ENCODE measurements around the gene ATG7.
"Not testable (repeated sequence)": the region's sequence is repeated elsewhere in the genome, so short reads cannot be mapped to it uniquely, and the experiment has no call there.

The ATG7 gene

DNA sequence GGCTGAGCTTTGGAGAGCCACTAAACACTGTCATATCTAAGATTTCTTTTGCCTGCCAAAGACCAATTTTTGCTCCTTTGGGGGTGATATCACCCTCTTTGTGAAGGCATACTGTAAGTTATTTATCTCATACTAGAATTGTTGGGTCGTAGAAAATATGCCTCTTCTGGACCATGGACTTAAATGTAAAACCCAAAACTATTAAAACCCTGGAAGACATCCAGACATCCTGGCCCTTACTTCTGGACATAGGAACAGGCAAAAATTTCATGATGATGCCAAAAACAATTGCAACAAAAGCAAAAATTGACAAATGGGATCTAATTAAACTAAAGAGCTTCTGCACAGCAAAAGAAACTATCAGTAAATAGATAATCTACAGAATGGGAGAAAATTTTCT lies 172.2 kb downstream of the ATG7 start:
- DNase-seq (ENCODE audit: low read depth), result no peak
- TF ChIP-seq, protein P1, sequence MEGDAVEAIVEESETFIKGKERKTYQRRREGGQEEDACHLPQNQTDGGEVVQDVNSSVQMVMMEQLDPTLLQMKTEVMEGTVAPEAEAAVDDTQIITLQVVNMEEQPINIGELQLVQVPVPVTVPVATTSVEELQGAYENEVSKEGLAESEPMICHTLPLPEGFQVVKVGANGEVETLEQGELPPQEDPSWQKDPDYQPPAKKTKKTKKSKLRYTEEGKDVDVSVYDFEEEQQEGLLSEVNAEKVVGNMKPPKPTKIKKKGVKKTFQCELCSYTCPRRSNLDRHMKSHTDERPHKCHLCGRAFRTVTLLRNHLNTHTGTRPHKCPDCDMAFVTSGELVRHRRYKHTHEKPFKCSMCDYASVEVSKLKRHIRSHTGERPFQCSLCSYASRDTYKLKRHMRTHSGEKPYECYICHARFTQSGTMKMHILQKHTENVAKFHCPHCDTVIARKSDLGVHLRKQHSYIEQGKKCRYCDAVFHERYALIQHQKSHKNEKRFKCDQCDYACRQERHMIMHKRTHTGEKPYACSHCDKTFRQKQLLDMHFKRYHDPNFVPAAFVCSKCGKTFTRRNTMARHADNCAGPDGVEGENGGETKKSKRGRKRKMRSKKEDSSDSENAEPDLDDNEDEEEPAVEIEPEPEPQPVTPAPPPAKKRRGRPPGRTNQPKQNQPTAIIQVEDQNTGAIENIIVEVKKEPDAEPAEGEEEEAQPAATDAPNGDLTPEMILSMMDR (IDR thresholded peaks at IDR 0.05; ENCODE audit: low read depth, low read length, missing control alignments), result no peak
- no peak overlapping the region for H3K4me3 ChIP-seq (ENCODE audit: low read depth, low read length)

DNA sequence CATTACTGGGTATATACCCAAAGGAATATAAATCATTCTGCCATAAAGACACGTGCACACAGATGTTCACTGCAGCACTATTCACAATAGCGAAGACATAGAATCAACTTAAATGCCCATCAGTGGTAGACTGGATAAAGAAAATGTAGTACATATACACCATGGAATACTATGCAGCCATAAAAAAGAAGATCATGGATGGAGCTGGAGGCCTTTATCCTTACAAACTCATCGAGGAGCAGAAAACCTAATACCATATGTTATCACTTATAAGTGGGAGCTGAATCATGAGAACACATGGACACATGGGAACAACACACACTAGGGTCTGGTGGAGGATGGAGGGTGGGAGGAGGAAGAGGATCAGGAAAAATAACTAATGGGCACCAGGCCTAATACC lies 173.0 kb downstream of the ATG7 start:
- not testable (repeated sequence) for H3K4me3 ChIP-seq (ENCODE audit: low read depth, low read length); DNase-seq (ENCODE audit: low read depth)

DNA sequence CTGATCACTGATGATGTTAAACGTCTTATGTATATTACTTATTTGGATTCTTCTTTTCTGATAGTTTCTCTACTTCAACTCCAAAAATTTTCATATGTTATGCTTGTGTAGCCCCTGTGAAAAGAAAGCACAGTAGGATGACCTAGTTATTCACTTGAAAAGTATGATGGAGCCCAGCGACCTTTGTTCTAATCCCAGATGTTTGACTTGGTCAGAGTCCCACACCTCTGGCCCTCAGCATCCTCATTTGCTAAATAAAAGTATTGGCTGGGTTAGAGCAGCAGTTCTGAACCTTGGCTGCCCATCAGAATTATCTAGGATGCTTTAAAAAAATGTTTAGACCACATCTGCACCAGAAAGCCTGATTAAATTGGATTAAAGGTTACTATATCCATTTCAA lies 173.7 kb downstream of the ATG7 start:
- H3K4me3 ChIP-seq (ENCODE audit: low read depth, low read length), result no peak overlapping the region
- no peak for DNase-seq (ENCODE audit: low read depth)
- TF ChIP-seq, protein P1 (IDR thresholded peaks at IDR 0.05; ENCODE audit: low read depth, low read length, missing control alignments), result no peak

DNA sequence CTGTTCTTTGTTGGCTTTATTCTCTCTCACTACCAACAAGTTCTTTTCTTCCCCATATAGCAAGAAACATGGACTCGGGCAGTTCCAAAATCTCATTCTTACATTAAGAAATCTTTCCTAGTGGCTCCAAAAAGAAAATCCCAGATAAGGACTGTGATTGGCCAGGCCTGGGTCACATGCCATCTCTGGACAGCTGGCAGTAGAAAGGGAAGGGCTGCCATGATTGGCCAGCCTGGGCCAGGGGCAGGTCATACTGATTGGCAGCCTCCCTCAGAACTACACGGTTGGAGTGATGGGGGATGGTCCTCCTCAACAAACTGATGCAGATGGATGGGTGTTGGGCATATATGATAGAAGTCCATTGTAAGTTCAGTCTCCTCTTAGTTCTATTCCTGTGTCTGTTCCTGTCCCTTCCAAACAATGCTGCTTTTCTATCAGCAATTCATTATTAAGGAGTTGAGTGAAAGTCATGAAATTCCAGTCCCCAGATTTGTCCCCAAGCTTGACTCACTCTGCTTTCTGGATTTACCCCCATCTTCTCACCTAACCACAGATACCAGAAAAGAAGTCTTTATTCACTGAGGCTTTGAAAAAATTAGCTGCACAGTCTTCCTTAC lies 175.5 kb downstream of the ATG7 start:
- no peak overlapping the region for H3K4me3 ChIP-seq (ENCODE audit: low read depth, low read length)
- TF ChIP-seq, protein P1 (IDR thresholded peaks at IDR 0.05; ENCODE audit: low read depth, low read length, missing control alignments), result no peak
- DNase-seq (ENCODE audit: low read depth), result no peak

DNA sequence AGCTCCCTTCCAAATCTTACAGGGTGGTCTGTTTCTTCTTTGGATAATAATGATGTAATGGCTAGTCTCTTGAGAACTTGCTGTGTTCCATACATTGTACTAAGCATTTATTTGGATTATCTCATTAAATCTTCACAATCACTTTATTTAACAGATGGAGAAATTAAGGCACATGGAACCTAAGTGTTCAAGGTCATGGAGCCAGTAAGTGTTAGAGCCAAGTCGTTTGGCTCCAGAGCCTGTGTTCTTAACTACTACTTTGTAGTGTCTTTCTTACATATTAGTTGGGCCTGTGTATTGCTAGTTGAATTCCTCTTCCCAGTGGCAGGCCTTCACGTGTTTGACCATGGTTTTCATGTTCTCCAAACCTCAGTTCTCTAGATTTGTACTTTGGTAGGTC lies 177.8 kb downstream of the ATG7 start:
- TF ChIP-seq, protein P1 (IDR thresholded peaks at IDR 0.05; ENCODE audit: low read depth, low read length, missing control alignments), result no peak

DNA sequence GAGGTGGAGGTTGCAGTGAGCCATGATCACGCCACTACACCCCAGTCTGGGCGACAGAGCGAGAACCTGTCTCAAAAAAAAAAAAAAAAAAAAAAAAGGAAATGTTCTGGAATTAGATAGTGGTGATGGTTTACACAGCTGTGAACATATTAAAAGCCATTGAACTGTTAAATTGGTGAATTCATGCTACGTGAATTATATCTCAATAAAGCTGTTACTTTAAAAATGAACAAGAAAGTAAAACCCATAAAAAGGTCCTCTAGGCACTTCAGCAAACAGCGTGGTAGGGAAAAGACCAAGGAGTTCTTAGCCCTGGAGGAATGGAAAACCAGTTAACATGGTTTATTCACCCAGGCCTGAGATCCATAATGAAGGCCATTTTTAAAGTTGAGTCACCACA lies 180.1 kb downstream of the ATG7 start:
- DNase-seq (ENCODE audit: low read depth), result no peak
- no peak overlapping the region for H3K4me3 ChIP-seq (ENCODE audit: low read depth, low read length)
- TF ChIP-seq, protein P1 (IDR thresholded peaks at IDR 0.05; ENCODE audit: low read depth, low read length, missing control alignments), result no peak

More for the DNA sequence above, 177.8 kb downstream of the ATG7 start:
- no peak for DNase-seq (ENCODE audit: low read depth)
- no peak overlapping the region for H3K4me3 ChIP-seq (ENCODE audit: low read depth, low read length)

DNA sequence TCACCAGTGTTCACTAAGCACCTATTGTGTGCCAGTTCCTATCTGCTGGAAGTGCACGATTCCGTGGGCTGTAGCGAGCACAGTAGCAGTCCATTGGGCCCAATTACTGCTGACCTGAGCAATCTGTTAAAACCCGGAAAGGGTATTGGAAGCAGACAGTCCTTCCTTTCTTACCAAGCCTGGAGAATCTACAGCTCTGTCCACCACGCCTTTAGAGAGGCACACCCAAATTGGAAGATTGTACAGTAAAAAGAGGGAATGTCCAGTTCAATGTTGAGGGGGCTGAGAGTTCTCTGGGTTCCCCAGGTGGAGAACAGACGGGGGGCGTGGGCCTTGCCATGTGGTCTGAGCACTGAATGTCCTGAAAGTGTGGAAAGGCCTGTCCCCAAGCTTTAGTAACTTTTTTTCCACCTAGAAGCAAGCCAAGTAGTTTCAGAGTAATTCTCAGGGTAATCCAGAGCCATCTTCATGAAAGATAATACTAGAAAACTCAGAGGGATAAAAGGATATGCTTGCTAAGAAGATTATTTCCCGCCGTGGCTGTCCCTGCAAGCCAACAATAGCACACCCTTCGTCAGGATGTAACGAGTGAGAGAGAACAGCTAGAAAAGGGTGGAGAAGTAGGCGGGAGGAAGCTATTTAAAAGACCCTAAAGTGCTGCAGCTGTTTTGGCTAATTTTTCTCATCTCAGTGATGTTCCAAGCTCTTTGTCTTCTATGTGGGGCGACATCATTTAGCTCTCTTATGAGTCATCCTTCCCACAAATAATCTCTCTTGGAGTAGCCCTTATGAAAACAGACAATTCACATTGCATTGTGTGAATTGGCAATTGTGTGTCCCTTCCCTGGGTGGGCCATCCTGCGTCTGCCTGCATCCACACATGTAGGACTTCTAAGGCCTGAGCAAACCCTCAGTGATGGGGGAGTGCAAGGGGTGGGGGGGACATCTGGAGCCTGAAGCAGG lies 181.0 kb downstream of the ATG7 start:
- DNase-seq (ENCODE audit: low read depth), result no peak
- TF ChIP-seq, protein P1 (IDR thresholded peaks at IDR 0.05; ENCODE audit: low read depth, low read length, missing control alignments), result no peak
- H3K4me3 ChIP-seq (ENCODE audit: low read depth, low read length), result no peak overlapping the region

Measured in GM12864 (cell line).